Adipocyte (in vitro differentiated cells): ENCODE results near the gene TMEM254.
"Not testable (repeated sequence)": the region's sequence is repeated elsewhere in the genome, so short reads cannot be mapped to it uniquely, and the experiment has no call there.

Experiments
- DNase-seq: peaks from one replicate; pipeline ENCODE4 v3.0.0-alpha.2; 2015; ENCODE audit warnings: low read depth
- H3K27me3 ChIP-seq: replicated peaks from 2 replicates; pipeline ENCODE4 v1.7.0; 2013; ENCODE audit warnings: mild to moderate bottlenecking, low read length, moderate library complexity; ENCODE audit not compliant: control insufficient read depth, insufficient read depth
- H3K36me3 ChIP-seq: 2 replicates; pipeline ENCODE4 v1.7.0; 2013; ENCODE audit warnings: low read length, mild to moderate bottlenecking, moderate library complexity; ENCODE audit not compliant: control insufficient read depth, insufficient read depth, severe bottlenecking
- H3K4me1 ChIP-seq: 2 replicates; pipeline ENCODE4 v1.7.0; 2013; ENCODE audit warnings: mild to moderate bottlenecking, low read length, moderate library complexity; ENCODE audit not compliant: control insufficient read depth, insufficient read depth
- H3K4me3 ChIP-seq: 2 replicates; pipeline ENCODE4 v1.7.0; 2013; ENCODE audit warnings: mild to moderate bottlenecking, low read length, moderate library complexity
- H3K9ac ChIP-seq: 2 replicates; pipeline ENCODE4 v1.7.0; 2013; ENCODE audit warnings: mild to moderate bottlenecking, low read length, moderate library complexity
- H3K9me3 ChIP-seq: 2 replicates; pipeline ENCODE4 v1.7.0; 2013; ENCODE audit warnings: mild to moderate bottlenecking, low read length, moderate library complexity; ENCODE audit not compliant: control insufficient read depth

Gene TMEM254

GRCh38 chr10:80078448-80079311, at the start of gene TMEM254:
TMEM254 (plus strand) TSS chr10:80078665; CDS start chr10:80078700, 35 bp downstream.
- Histone ChIP-seq H3K27me3 (no peaks in the 10 kb centered on the region), H3K36me3 (peaks cover 3% of the 10 kb centered on the region), H3K4me3 (peak within 1 kb of the TSS; percentile 99), H3K4me1 (peaks cover 28% of the 10 kb centered on the region), H3K9me3 (no peaks in the 10 kb centered on the region), H3K9ac (peak within 1 kb of the TSS; percentile 94)
- DNase-seq, result peak; percentile 95

GRCh38 chr10:80029205-80029604, 49.3 kb upstream of the TMEM254 start:
- not testable (repeated sequence) for H3K4me1 ChIP-seq, H3K9me3 ChIP-seq, H3K27me3 ChIP-seq, H3K9ac ChIP-seq, H3K4me3 ChIP-seq, H3K36me3 ChIP-seq, DNase-seq

GRCh38 chr10:80029865-80030264, 48.6 kb upstream of the TMEM254 start:
- not testable (repeated sequence) for H3K36me3 ChIP-seq, H3K9me3 ChIP-seq, H3K27me3 ChIP-seq, H3K4me3 ChIP-seq, H3K9ac ChIP-seq, DNase-seq, H3K4me1 ChIP-seq

- Histone ChIP-seq H3K4me1 (no peaks in the 10 kb centered on the region), H3K9ac (no peak overlapping the region), H3K27me3 (no peaks in the 10 kb centered on the region), H3K9me3 (no peaks in the 10 kb centered on the region), H3K36me3 (no peaks in the 10 kb centered on the region), H3K4me3 (no peak overlapping the region)
- no peak for DNase-seq
These were observed 46.0 kb upstream of the TMEM254 start for GRCh38 chr10:80032503-80032902.

- H3K9me3 ChIP-seq, H3K9ac ChIP-seq, DNase-seq, H3K36me3 ChIP-seq, H3K27me3 ChIP-seq, H3K4me3 ChIP-seq, H3K4me1 ChIP-seq: not testable (repeated sequence)
These were observed 43.7 kb upstream of the TMEM254 start for GRCh38 chr10:80034766-80035165.

GRCh38 chr10:80035430-80035829, 43.0 kb upstream of the TMEM254 start:
- not testable (repeated sequence) for H3K9me3 ChIP-seq, H3K27me3 ChIP-seq, DNase-seq, H3K9ac ChIP-seq, H3K36me3 ChIP-seq, H3K4me1 ChIP-seq, H3K4me3 ChIP-seq

- not testable (repeated sequence) for H3K27me3 ChIP-seq, H3K4me1 ChIP-seq, H3K36me3 ChIP-seq
These were observed 41.5 kb upstream of the TMEM254 start for GRCh38 chr10:80036921-80037500.

GRCh38 chr10:80038226-80038625, 40.2 kb upstream of the TMEM254 start:
- not testable (repeated sequence) for H3K27me3 ChIP-seq, H3K9ac ChIP-seq, H3K4me3 ChIP-seq, H3K4me1 ChIP-seq, DNase-seq, H3K9me3 ChIP-seq, H3K36me3 ChIP-seq

More at GRCh38 chr10:80036921-80037500, 41.5 kb upstream of the TMEM254 start:
- H3K9ac ChIP-seq, DNase-seq, H3K9me3 ChIP-seq, H3K4me3 ChIP-seq: not testable (repeated sequence)

GRCh38 chr10:80041162-80041561, 37.3 kb upstream of the TMEM254 start:
- no peaks in the 10 kb centered on the region for H3K27me3 ChIP-seq
- no peaks in the 10 kb centered on the region for H3K4me1 ChIP-seq
- no peaks in the 10 kb centered on the region for H3K36me3 ChIP-seq
- no peak for DNase-seq
- H3K9me3 ChIP-seq, result no peaks in the 10 kb centered on the region
- H3K9ac ChIP-seq, result no peak overlapping the region
- H3K4me3 ChIP-seq, result no peak overlapping the region

GRCh38 chr10:80044935-80045334, 33.5 kb upstream of the TMEM254 start:
- H3K36me3 ChIP-seq, H3K9ac ChIP-seq, H3K9me3 ChIP-seq, DNase-seq, H3K27me3 ChIP-seq, H3K4me1 ChIP-seq, H3K4me3 ChIP-seq: not testable (repeated sequence)

GRCh38 chr10:80046629-80047441, 31.6 kb upstream of the TMEM254 start:
- Histone ChIP-seq H3K9me3 (no peaks in the 10 kb centered on the region), H3K4me3 (no peak overlapping the region), H3K9ac (no peak overlapping the region), H3K27me3 (no peaks in the 10 kb centered on the region), H3K4me1 (peaks cover 5% of the 10 kb centered on the region), H3K36me3 (no peaks in the 10 kb centered on the region)
- peak; percentile 87 for DNase-seq
